Astrocyte (in vitro differentiated cells and primary cell): ENCODE data around the gene TSFM.

Experiments used
- CTCF ChIP-seq: IDR thresholded peaks from 2 replicates; pipeline ENCODE4 v1.5.1; 2011; ENCODE audit warnings: low read depth, mild to moderate bottlenecking, inconsistent platforms, low read length, moderate library complexity; ENCODE audit not compliant: insufficient read depth
- EZH2 ChIP-seq: IDR thresholded peaks from 2 replicates; pipeline ENCODE4 v1.6.1; 2012; ENCODE audit warnings: mild to moderate bottlenecking, low read length, inconsistent platforms; ENCODE audit not compliant: insufficient read depth

GRCh38 chr12:57800965-57801364 is 18.4 kb downstream of the TSFM start:
- TF ChIP-seq CTCF = no peak
- TF ChIP-seq EZH2 = no peak
